K562 (cell line): ENCODE results near the gene TMA16. TPM values are rescaled to one million over a fixed set of nuclear protein-coding genes. Genes with fewer than 3 reads are reported as not detected.

Experiments
- ATAC-seq: fragments of 200-7000 bp; cut with Tn5 transposase; 3 replicates; pipeline ENCODE4 v1.9.1; 2020; ENCODE audit warnings: moderate library complexity
- BruUV-seq: library from RNA; stranded (reverse); fragments of 400-500 nt; replicated peaks from 2 replicates; lab custom pipeline; 2021; lab: Mats Ljungman, UMichigan
- CTCF ChIA-PET: fragments of 300-600 bp; formaldehyde crosslinking; extraction: SDS; loops from one replicate; lab custom pipeline; 2021; ENCODE audit warnings: low intra/inter-chr PET ratio; lab: Yijun Ruan, JAX
- POLR2A ChIA-PET: fragments of 300-600, 350-650 bp; sonication (Branson Sonifier 250); formaldehyde crosslinking; extraction: SDS; loops from one replicate; lab custom pipeline; 2021; ENCODE audit warnings: antibody characterized with exemption, inconsistent platforms; lab: Yijun Ruan, JAX
- DNase-seq, 4 experiments: peaks; one replicate each; pipeline versions ENCODE4 v3.0.0 to v3.0.0-alpha.2; 2011 to 2018; ENCODE audit warnings: low spot score in 3 of 4, mixed read lengths in 3 of 4; ENCODE audit errors: extremely low read depth in 1 of 4
- FAIRE-seq: peaks from 2 replicates; lab custom pipeline; 2011; peaks lifted over from hg19 to GRCh38; lab: Jason Lieb, UNC
- H2AFZ ChIP-seq: 2 replicates; pipeline ENCODE4 v1.6.0; 2011; ENCODE audit warnings: low read depth, low read length, control low read depth, inconsistent platforms
- H3K27ac ChIP-seq: fragments of 200-600 bp; 3 replicates; pipeline ENCODE4 v1.8.0; 2011; ENCODE audit warnings: low read depth, mild to moderate bottlenecking, control low read depth, inconsistent platforms, low read length, moderate library complexity, mixed read lengths; ENCODE audit errors: extremely low read depth
- H3K27me3 ChIP-seq, 2 experiments: fragments of 300-600 bp in 1 of 2; 2 replicates in 1 of 2; 3 replicates in 1 of 2; pipeline versions ENCODE4 v1.6.0 to v1.8.0; 2011; ENCODE audit warnings: inconsistent platforms in 2 of 2, low read length in 2 of 2, mild to moderate bottlenecking in 1 of 2, mixed read lengths in 1 of 2, moderate library complexity in 1 of 2; ENCODE audit not compliant: control insufficient read depth in 2 of 2, insufficient read depth in 2 of 2
- H3K36me3 ChIP-seq: fragments of 300-600 bp; 3 replicates; pipeline ENCODE4 v1.8.0; 2011; ENCODE audit warnings: mild to moderate bottlenecking, low read length, inconsistent platforms; ENCODE audit not compliant: control insufficient read depth, insufficient read depth
- H3K4me1 ChIP-seq, 2 experiments: fragments of 200-600 bp in 1 of 2; replicated peaks in 1 of 2; 2 replicates in 1 of 2; 3 replicates in 1 of 2; pipeline versions ENCODE4 v1.5.1 to v1.8.0; 2011; ENCODE audit warnings: inconsistent platforms in 2 of 2, low read length in 2 of 2, mild to moderate bottlenecking in 1 of 2, mixed read lengths in 1 of 2, moderate library complexity in 1 of 2; ENCODE audit not compliant: control insufficient read depth in 2 of 2, insufficient read depth in 2 of 2
- H3K4me2 ChIP-seq: 2 replicates; pipeline ENCODE4 v1.6.1; 2011; ENCODE audit warnings: low read length, control low read depth, inconsistent platforms, mixed read lengths; ENCODE audit not compliant: insufficient read depth
- H3K4me3 ChIP-seq: fragments of 200-600 bp; sonication (generic), shearing (Covaris generic); 2 replicates; pipeline ENCODE4 v1.5.1; 2016; ENCODE audit warnings: control low read depth, inconsistent platforms
- H3K79me2 ChIP-seq: fragments of 200-600 bp; 3 replicates; pipeline ENCODE4 v1.8.0; 2011; ENCODE audit warnings: low read length, inconsistent platforms; ENCODE audit not compliant: control insufficient read depth, insufficient read depth
- H3K9ac ChIP-seq, 2 experiments: 2 replicates each; pipeline versions ENCODE4 v1.6.0 to v1.6.1; 2011; ENCODE audit warnings: low read depth in 2 of 2, low read length in 2 of 2, control low read depth in 1 of 2, inconsistent platforms in 1 of 2, mild to moderate bottlenecking in 1 of 2, mixed read lengths in 1 of 2; ENCODE audit not compliant: insufficient read depth in 1 of 2
- H3K9me1 ChIP-seq: one replicate; pipeline ENCODE4 v1.6.0; 2011; ENCODE audit warnings: inconsistent platforms, mild to moderate bottlenecking, low read length, moderate library complexity; ENCODE audit not compliant: control insufficient read depth, insufficient read depth
- H3K9me3 ChIP-seq: replicated peaks from 2 replicates; pipeline ENCODE4 v1.5.1; 2011; ENCODE audit warnings: low read depth, low read length, inconsistent platforms; ENCODE audit not compliant: control insufficient read depth, insufficient read depth
- H4K20me1 ChIP-seq: replicated peaks from 2 replicates; pipeline ENCODE4 v1.6.1; 2011; ENCODE audit warnings: low read length, inconsistent platforms, mixed read lengths; ENCODE audit not compliant: control insufficient read depth, insufficient read depth
- CREB3 ChIP-seq: fragments of 450-650 bp; conservative IDR thresholded peaks from 2 replicates; pipeline ENCODE4 v1.6.1; 2016; ENCODE audit warnings: missing genetic modification characterization, low read depth, mild to moderate bottlenecking, missing compliant biosample characterization, moderate library complexity
- FOXJ3 ChIP-seq: sonication (generic); formaldehyde crosslinking; IDR thresholded peaks from 2 replicates; pipeline ENCODE4 v1.4.0; 2020; ENCODE audit warnings: mild to moderate bottlenecking, missing genetic modification reagents
- HDAC8 ChIP-seq: fragments of 450-650 bp; IDR thresholded peaks from 2 replicates; pipeline ENCODE4 v1.6.1; 2016; ENCODE audit warnings: mild to moderate bottlenecking, missing genetic modification characterization, moderate library complexity, missing compliant biosample characterization
- MIER1 ChIP-seq: fragments of 450-650 bp; IDR thresholded peaks from 2 replicates; pipeline ENCODE4 v1.6.1; 2016; ENCODE audit warnings: antibody characterized with exemption, mild to moderate bottlenecking, low read depth
- RBM22 ChIP-seq: fragments of 200-400 bp; formaldehyde crosslinking; IDR thresholded peaks from 2 replicates; pipeline ENCODE4 v1.6.1; 2018; ENCODE audit warnings: low read length, low read depth; ENCODE audit not compliant: poor library complexity, severe bottlenecking
- RUNX1 ChIP-seq: sonication (generic); IDR thresholded peaks from 2 replicates; pipeline ENCODE4 v1.6.1; 2016; ENCODE audit warnings: antibody characterized with exemption, low read depth
- ZBTB1 ChIP-seq: sonication (generic); formaldehyde crosslinking; IDR thresholded peaks from 2 replicates; pipeline ENCODE4 v1.8.1; 2023; ENCODE audit warnings: missing genetic modification reagents, low read depth, mild to moderate bottlenecking, borderline replicate concordance
- ZNF263 ChIP-seq: sonication (generic); formaldehyde crosslinking; IDR thresholded peaks from 2 replicates; pipeline ENCODE4 v1.8.0; 2022; ENCODE audit warnings: mild to moderate bottlenecking, missing genetic modification reagents, borderline replicate concordance
- ZNF316 ChIP-seq: fragments of 450-650 bp; IDR thresholded peaks from 2 replicates; pipeline ENCODE4 v1.6.1; 2016
- ZNF717 ChIP-seq: fragments of 250-450 bp; sonication (Bioruptor Pico); IDR thresholded peaks from 2 replicates; pipeline ENCODE4 v1.5.0; 2021
- WGBS: fragments of 100-300 bp; shearing (Covaris generic); methylation state at CpG from one replicate; pipeline ENCODE4 v1.1.6; 2016; ENCODE audit warnings: low coverage, mixed read lengths; ENCODE audit not compliant: insufficient coverage; ENCODE audit errors: missing lambda C conversion rate; 5-methylcytosine and 5-hydroxymethylcytosine counted together
- in situ Hi-C: fragments of 300-500 bp; cut with MboI; formaldehyde crosslinking; loops from 4 replicates; pipeline ENCODE4 v1.15.0; 2018; ENCODE audit warnings: inconsistent platforms, mixed read lengths
- intact Hi-C: fragments of 100-400 bp; cut with micrococcal nuclease; formaldehyde crosslinking; loops from 2 replicates; pipeline ENCODE4 v1.14.2; 2022
- polyA plus RNA-seq, 8 experiments: library from polyadenylated mRNA; depleted of rRNA in 4 of 8; stranded (reverse) in 5 of 8; unstranded in 3 of 8; fragments of >200 nt; fragmentation: Nextera tagmentation in 2 of 8; fragmentation: Illumina TruSeq in 1 of 8; extraction: Ambion mirVana in 2 of 8; extraction: Trizol in 1 of 8; gene quantifications; 2 replicates each; pipeline versions ENCODE4 v1.2.1 to v1.2.3, GENCODE V29; 2011 to 2014; ENCODE audit warnings: inconsistent platforms in 1 of 8, missing spikeins in 1 of 8
- total RNA-seq, 7 experiments: library from RNA; depleted of rRNA in 6 of 7; stranded (reverse); fragments of >200 nt in 6 of 7; fragmentation: Illumina TruSeq in 2 of 7; extraction: Trizol in 2 of 7; gene quantifications; 2 replicates each; pipeline versions ENCODE4 v1.2.1 to v1.2.3, GENCODE V29; 2011 to 2021; ENCODE audit warnings: low replicate concordance in 1 of 7
- TF ChIP-seq, protein P1 (sequence below): fragments of 200-800 bp; sonication (Bioruptor generic); IDR thresholded peaks from 2 replicates; pipeline ENCODE4 v1.6.1; 2016; ENCODE audit warnings: missing genetic modification characterization, missing compliant biosample characterization

The TMA16 gene
- total and polyA plus RNA-seq, 9 of the 15 experiments (the other 6 are each of a cell fraction or from before 2014, with no cell fraction given): 27.7 to 74.8 (median 66.6) TPM

GRCh38 chr4:163525982-163526381 lies 31.5 kb downstream of the TMA16 start:
- Histone ChIP-seq H3K4me3 (no peak overlapping the region), H3K36me3 (peaks cover 92% of the 10 kb centered on the region), H3K27me3 (no peaks in the 10 kb centered on the region), H4K20me1 (no peaks in the 10 kb centered on the region), H3K4me1 (no peaks in the 10 kb centered on the region), H3K9me1 (no peaks in the 10 kb centered on the region), H3K4me2 (no peak overlapping the region), H3K27ac (no peak overlapping the region), H2AFZ (no peak overlapping the region), H3K9ac (no peak overlapping the region), H3K79me2 (no peaks in the 10 kb centered on the region), H3K9me3 (no peaks in the 10 kb centered on the region)
- no peak for TF ChIP-seq FOXJ3 (CRISPR knock-in tag)
- peak; percentile 63 for TF ChIP-seq ZNF316
- no peak for TF ChIP-seq ZBTB1
- TF ChIP-seq RUNX1: no peak
- TF ChIP-seq ZNF717: no peak
- no peak for TF ChIP-seq CREB3 (tag)
- in situ Hi-C loops (no loop called here), intact Hi-C loops (no loop called here)
- FAIRE-seq (no peak), DNase-seq (no peak), ATAC-seq (no peak)
- ChIA-PET POLR2A (no interaction called here), CTCF (no interaction called here)
- 100% methylated on average over 3 of the region's 3 CpGs for WGBS
- BruUV-seq: no TSS peak

- Histone ChIP-seq H3K79me2 (no peaks in the 10 kb centered on the region), H3K4me2 (no peak overlapping the region), H3K9me3 (no peaks in the 10 kb centered on the region), H3K27ac (no peak overlapping the region), H2AFZ (no peak overlapping the region), H3K36me3 (peaks cover 90% of the 10 kb centered on the region), H3K4me1 (no peaks in the 10 kb centered on the region), H4K20me1 (no peaks in the 10 kb centered on the region), H3K9ac (no peak overlapping the region), H3K4me3 (no peak overlapping the region), H3K9me1 (no peaks in the 10 kb centered on the region), H3K27me3 (no peaks in the 10 kb centered on the region)
- in situ Hi-C loops (no loop called here), intact Hi-C loops (no loop called here)
- no peak for DNase-seq
- ChIA-PET CTCF (no interaction called here), POLR2A (no interaction called here)
- BruUV-seq: no TSS peak
- ATAC-seq: no peak
- no peak for FAIRE-seq
- 88% methylated on average over 2 of the region's 2 CpGs for WGBS
- TF ChIP-seq MIER1 (no peak), RBM22 (no peak), ZNF263 (CRISPR knock-in tag) (no peak), HDAC8 (tag) (no peak)
- TF ChIP-seq, protein P1, sequence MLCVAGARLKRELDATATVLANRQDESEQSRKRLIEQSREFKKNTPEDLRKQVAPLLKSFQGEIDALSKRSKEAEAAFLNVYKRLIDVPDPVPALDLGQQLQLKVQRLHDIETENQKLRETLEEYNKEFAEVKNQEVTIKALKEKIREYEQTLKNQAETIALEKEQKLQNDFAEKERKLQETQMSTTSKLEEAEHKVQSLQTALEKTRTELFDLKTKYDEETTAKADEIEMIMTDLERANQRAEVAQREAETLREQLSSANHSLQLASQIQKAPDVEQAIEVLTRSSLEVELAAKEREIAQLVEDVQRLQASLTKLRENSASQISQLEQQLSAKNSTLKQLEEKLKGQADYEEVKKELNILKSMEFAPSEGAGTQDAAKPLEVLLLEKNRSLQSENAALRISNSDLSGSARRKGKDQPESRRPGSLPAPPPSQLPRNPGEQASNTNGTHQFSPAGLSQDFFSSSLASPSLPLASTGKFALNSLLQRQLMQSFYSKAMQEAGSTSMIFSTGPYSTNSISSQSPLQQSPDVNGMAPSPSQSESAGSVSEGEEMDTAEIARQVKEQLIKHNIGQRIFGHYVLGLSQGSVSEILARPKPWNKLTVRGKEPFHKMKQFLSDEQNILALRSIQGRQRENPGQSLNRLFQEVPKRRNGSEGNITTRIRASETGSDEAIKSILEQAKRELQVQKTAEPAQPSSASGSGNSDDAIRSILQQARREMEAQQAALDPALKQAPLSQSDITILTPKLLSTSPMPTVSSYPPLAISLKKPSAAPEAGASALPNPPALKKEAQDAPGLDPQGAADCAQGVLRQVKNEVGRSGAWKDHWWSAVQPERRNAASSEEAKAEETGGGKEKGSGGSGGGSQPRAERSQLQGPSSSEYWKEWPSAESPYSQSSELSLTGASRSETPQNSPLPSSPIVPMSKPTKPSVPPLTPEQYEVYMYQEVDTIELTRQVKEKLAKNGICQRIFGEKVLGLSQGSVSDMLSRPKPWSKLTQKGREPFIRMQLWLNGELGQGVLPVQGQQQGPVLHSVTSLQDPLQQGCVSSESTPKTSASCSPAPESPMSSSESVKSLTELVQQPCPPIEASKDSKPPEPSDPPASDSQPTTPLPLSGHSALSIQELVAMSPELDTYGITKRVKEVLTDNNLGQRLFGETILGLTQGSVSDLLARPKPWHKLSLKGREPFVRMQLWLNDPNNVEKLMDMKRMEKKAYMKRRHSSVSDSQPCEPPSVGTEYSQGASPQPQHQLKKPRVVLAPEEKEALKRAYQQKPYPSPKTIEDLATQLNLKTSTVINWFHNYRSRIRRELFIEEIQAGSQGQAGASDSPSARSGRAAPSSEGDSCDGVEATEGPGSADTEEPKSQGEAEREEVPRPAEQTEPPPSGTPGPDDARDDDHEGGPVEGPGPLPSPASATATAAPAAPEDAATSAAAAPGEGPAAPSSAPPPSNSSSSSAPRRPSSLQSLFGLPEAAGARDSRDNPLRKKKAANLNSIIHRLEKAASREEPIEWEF: no peak
Observed at GRCh38 chr4:163527172-163527571, 32.7 kb downstream of the TMA16 start.
